WTC11 (cell line): ENCODE measurements around the gene DUS1L. TPM values are rescaled to one million over a fixed set of nuclear protein-coding genes. Genes with fewer than 3 reads are reported as not detected.

Source experiments
- ATAC-seq: fragments of 200-7000 bp; cut with Tn5 transposase; 2 replicates; pipeline ENCODE4 v1.10.0; 2021; ENCODE audit warnings: mild to moderate bottlenecking, moderate library complexity
- CTCF ChIA-PET: fragments of 300-600 bp; sonication (Branson Sonifier 250); formaldehyde crosslinking; loops from one replicate; lab custom pipeline; 2021; ENCODE audit warnings: antibody characterized with exemption; lab: Charles Lee
- POLR2A ChIA-PET: fragments of 350-600 bp; sonication (Branson Sonifier 250); formaldehyde crosslinking; loops from one replicate; lab custom pipeline; 2021; ENCODE audit warnings: antibody characterized with exemption; lab: Charles Lee
- DNase-seq: peaks from one replicate; pipeline ENCODE4 v3.0.0; 2021; ENCODE audit warnings: low spot score
- H3K27ac Mint-ChIP-seq: 2 replicates; pipeline ENCODE4 v1.8.0; 2021; ENCODE audit warnings: mixed read lengths
- H3K27me3 Mint-ChIP-seq: 2 replicates; pipeline ENCODE4 v1.8.0; 2021; ENCODE audit warnings: low read depth, mild to moderate bottlenecking, moderate library complexity, mixed read lengths
- H3K36me3 Mint-ChIP-seq: 2 replicates; pipeline ENCODE4 v1.8.0; 2021; ENCODE audit warnings: mixed read lengths
- H3K4me1 Mint-ChIP-seq: 2 replicates; pipeline ENCODE4 v1.8.0; 2022; ENCODE audit warnings: mixed read lengths
- H3K4me3 Mint-ChIP-seq: 2 replicates; pipeline ENCODE4 v1.8.0; 2021; ENCODE audit warnings: mild to moderate bottlenecking, moderate library complexity, mixed read lengths
- H3K9me3 Mint-ChIP-seq: 2 replicates; pipeline ENCODE4 v1.8.0; 2021; ENCODE audit warnings: mixed read lengths
- ATF2 ChIP-seq: sonication (generic); formaldehyde crosslinking; IDR thresholded peaks from 2 replicates; pipeline ENCODE4 v1.8.1; 2022; ENCODE audit warnings: low read depth, missing genetic modification reagents, borderline replicate concordance
- ATF3 ChIP-seq: sonication (generic); formaldehyde crosslinking; conservative IDR thresholded peaks from 2 replicates; pipeline ENCODE4 v1.8.1; 2022; ENCODE audit warnings: mild to moderate bottlenecking, missing genetic modification reagents
- CBFB ChIP-seq: sonication (generic); formaldehyde crosslinking; IDR thresholded peaks from 2 replicates; pipeline ENCODE4 v1.8.1; 2022; ENCODE audit warnings: mild to moderate bottlenecking, low read depth, missing genetic modification reagents
- CREM ChIP-seq: sonication (generic); formaldehyde crosslinking; IDR thresholded peaks from 2 replicates; pipeline ENCODE4 v1.8.1; 2022; ENCODE audit warnings: mild to moderate bottlenecking, missing genetic modification reagents, moderate library complexity
- CTCF ChIP-seq: fragments of 200-600 bp; IDR thresholded peaks from 2 replicates; pipeline ENCODE4 v1.8.0; 2022; ENCODE audit warnings: antibody characterized with exemption
- E2F4 ChIP-seq: sonication (generic); formaldehyde crosslinking; IDR thresholded peaks from 2 replicates; pipeline ENCODE4 v1.8.1; 2022; ENCODE audit warnings: low read depth, mild to moderate bottlenecking, moderate library complexity, missing genetic modification reagents, borderline replicate concordance
- E2F5 ChIP-seq: sonication (generic); formaldehyde crosslinking; IDR thresholded peaks from 2 replicates; pipeline ENCODE4 v1.8.1; 2022; ENCODE audit warnings: mild to moderate bottlenecking, moderate library complexity, missing genetic modification reagents
- ETV6 ChIP-seq: sonication (generic); formaldehyde crosslinking; IDR thresholded peaks from 2 replicates; pipeline ENCODE4 v1.8.1; 2022; ENCODE audit warnings: mild to moderate bottlenecking, missing genetic modification reagents
- GABPB1 ChIP-seq: sonication (generic); formaldehyde crosslinking; IDR thresholded peaks from 2 replicates; pipeline ENCODE4 v1.8.1; 2023; ENCODE audit warnings: mild to moderate bottlenecking, missing genetic modification reagents
- HMGA2 ChIP-seq: fragments of 250-450 bp; sonication (Bioruptor Pico); IDR thresholded peaks from 2 replicates; pipeline ENCODE4 v1.4.0; 2021; ENCODE audit warnings: mild to moderate bottlenecking, moderate library complexity
- KAT7 ChIP-seq: sonication (generic); formaldehyde crosslinking; IDR thresholded peaks from 2 replicates; pipeline ENCODE4 v1.8.1; 2023; ENCODE audit warnings: missing genetic modification reagents, mild to moderate bottlenecking, borderline replicate concordance
- MYBL2 ChIP-seq: sonication (generic); formaldehyde crosslinking; IDR thresholded peaks from 2 replicates; pipeline ENCODE4 v1.8.1; 2023; ENCODE audit warnings: mild to moderate bottlenecking, moderate library complexity, missing genetic modification reagents
- NR2C2 ChIP-seq: sonication (generic); formaldehyde crosslinking; IDR thresholded peaks from 2 replicates; pipeline ENCODE4 v1.8.0; 2022; ENCODE audit warnings: mild to moderate bottlenecking, missing genetic modification reagents
- OVOL2 ChIP-seq: fragments of 250-450 bp; sonication (Bioruptor Pico); IDR thresholded peaks from 2 replicates; pipeline ENCODE4 v1.9.0; 2021; ENCODE audit warnings: mild to moderate bottlenecking, borderline replicate concordance
- PRRX2 ChIP-seq: fragments of 250-450 bp; sonication (Bioruptor Pico); IDR thresholded peaks from 2 replicates; pipeline ENCODE4 v1.8.0; 2021; ENCODE audit warnings: mild to moderate bottlenecking
- SMAD4 ChIP-seq: sonication (generic); formaldehyde crosslinking; IDR thresholded peaks from 2 replicates; pipeline ENCODE4 v1.8.0; 2022; ENCODE audit warnings: mild to moderate bottlenecking, missing genetic modification reagents
- ZNF121 ChIP-seq: sonication (generic); formaldehyde crosslinking; IDR thresholded peaks from 2 replicates; pipeline ENCODE4 v1.8.0; 2023; ENCODE audit warnings: missing genetic modification reagents
- ZNF512 ChIP-seq: sonication (generic); formaldehyde crosslinking; IDR thresholded peaks from 2 replicates; pipeline ENCODE4 v1.8.1; 2022; ENCODE audit warnings: missing genetic modification reagents, borderline replicate concordance
- total RNA-seq: library from RNA; stranded (reverse); gene quantifications from 3 replicates; pipeline ENCODE4 v1.2.3, GENCODE V29; 2021
- TF ChIP-seq, protein P1 (sequence below): sonication (generic); formaldehyde crosslinking; IDR thresholded peaks from 2 replicates; pipeline ENCODE4 v1.8.1; 2023; ENCODE audit warnings: mild to moderate bottlenecking, missing genetic modification reagents

DUS1L gene
- total RNA-seq, 1 experiment from 2014 or later = 120 TPM

- 0 out of 2 replicates have a peak, but pooled peaks have one; percentile 8 for TF ChIP-seq ZNF121 (CRISPR knock-in tag)
- no peak for TF ChIP-seq CTCF
- CTCF ChIA-PET = interaction anchor here (0.7 to 2.8 kb wide), 4 partner anchors 51 to 134 kb away, joined by 3 to 18 read pairs (median 3); partner anchors contain the start of gene RAC3
- ATAC-seq (no peak), DNase-seq (no peak)
- H3K9me3 Mint-ChIP-seq = no peaks in the 10 kb centered on the region
- peaks cover 46% of the 10 kb centered on the region for H3K4me1 Mint-ChIP-seq
- POLR2A ChIA-PET = interaction anchor here (1.0 kb wide), 1 partner anchor 64 kb away, joined by 3 read pairs; the partner anchor contains the start of gene DCXR
- no peak overlapping the region for H3K27ac Mint-ChIP-seq
- H3K27me3 Mint-ChIP-seq = no peaks in the 10 kb centered on the region
- H3K36me3 Mint-ChIP-seq = no peaks in the 10 kb centered on the region
- no peak overlapping the region for H3K4me3 Mint-ChIP-seq
These were observed 36.4 kb upstream of the DUS1L start for GRCh38 chr17:82101767-82102679.

GRCh38 chr17:82101301-82101715 is 35.7 kb upstream of the DUS1L start:
- Mint-ChIP-seq H3K27ac (no peak overlapping the region), H3K4me3 (no peak overlapping the region)
- POLR2A ChIA-PET = interaction anchor here (1.0 kb wide), 1 partner anchor 64 kb away, joined by 3 read pairs; the partner anchor contains the start of gene DCXR
- no peak for TF ChIP-seq E2F5
- TF ChIP-seq PRRX2 (CRISPR knock-in tag) = no peak
- no peak for TF ChIP-seq KAT7
- TF ChIP-seq, all 79 proteins: peak for 0
- no peaks in the 10 kb centered on the region for H3K9me3 Mint-ChIP-seq
- peaks cover 41% of the 10 kb centered on the region for H3K4me1 Mint-ChIP-seq
- DNase-seq = no peak
- CTCF ChIA-PET = interaction anchor here (0.8 to 1.3 kb wide), 2 partner anchors 71 to 135 kb away, joined by 3 read pairs; no protein-coding TSS in a partner anchor
- H3K27me3 Mint-ChIP-seq = no peaks in the 10 kb centered on the region
- H3K36me3 Mint-ChIP-seq = no peaks in the 10 kb centered on the region
- ATAC-seq = no peak

DNA sequence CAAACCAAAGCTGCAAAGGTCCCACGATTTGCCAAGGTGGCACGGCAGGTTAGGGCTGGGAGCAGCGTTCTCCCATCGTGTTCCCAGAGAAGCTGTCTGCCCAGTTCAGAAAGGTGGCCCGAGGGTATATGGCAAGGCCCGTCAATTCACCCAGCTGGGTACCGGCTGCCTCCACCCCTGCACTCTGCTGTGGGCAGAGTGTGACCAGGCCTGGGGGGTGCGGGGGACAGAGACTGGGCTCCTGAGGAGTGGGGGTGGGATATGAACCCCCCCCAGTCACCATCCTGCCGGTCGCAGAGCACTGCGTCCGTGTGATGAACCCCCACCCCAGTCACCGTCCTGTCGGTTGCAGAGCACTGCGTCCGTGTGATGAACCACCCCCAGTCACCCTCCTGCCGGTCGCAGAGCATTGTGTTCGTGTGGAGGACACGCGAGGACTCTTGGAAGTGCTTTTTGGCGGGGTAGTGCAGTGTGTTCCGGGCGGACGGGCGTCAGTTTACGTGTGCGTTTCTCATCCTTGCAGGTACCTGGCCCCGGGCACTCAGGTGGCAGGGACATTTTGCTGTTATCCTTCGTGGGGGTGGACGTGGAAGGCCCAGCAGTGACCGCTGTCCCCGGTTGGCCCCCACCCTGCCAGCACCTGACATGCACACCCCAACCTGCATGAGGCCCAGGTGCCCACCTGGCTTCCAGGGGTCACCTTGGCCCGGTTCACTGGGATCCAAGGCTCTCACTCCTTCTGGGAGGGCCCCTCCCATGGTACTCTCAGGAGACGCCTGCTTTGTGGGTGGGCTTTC is 35.1 kb upstream of the DUS1L start:
- Mint-ChIP-seq H3K4me1 (peaks cover 39% of the 10 kb centered on the region), H3K27me3 (no peaks in the 10 kb centered on the region), H3K4me3 (peak overlapping the region; percentile 71; the same call in 1 of the 2 replicates), H3K9me3 (no peaks in the 10 kb centered on the region), H3K36me3 (peaks cover 3% of the 10 kb centered on the region), H3K27ac (no peak overlapping the region)
- ATAC-seq (no peak), DNase-seq (no peak)
- CTCF ChIA-PET = interaction anchor here (1.0 to 1.4 kb wide), 3 partner anchors 53 to 136 kb away, joined by 3 to 5 read pairs (median 4); partner anchors contain the start of gene DCXR
- POLR2A ChIA-PET = interaction anchor here (0.5 kb wide), 1 partner anchor 153 kb away, joined by 3 read pairs; no protein-coding TSS in a partner anchor
- TF ChIP-seq GABPB1 (CRISPR knock-in tag) (no peak), ATF2 (no peak), ZNF512 (CRISPR knock-in tag) (no peak), HMGA2 (CRISPR knock-in tag) (no peak), E2F4 (no peak), OVOL2 (no peak), ATF3 (CRISPR knock-in tag) (no peak), PRRX2 (CRISPR knock-in tag) (no peak), CREM (no peak), SMAD4 (CRISPR knock-in tag) (no peak), ETV6 (CRISPR knock-in tag) (no peak), CBFB (CRISPR knock-in tag) (no peak), MYBL2 (CRISPR knock-in tag) (no peak), NR2C2 (CRISPR knock-in tag) (no peak)
- TF ChIP-seq, protein P1, sequence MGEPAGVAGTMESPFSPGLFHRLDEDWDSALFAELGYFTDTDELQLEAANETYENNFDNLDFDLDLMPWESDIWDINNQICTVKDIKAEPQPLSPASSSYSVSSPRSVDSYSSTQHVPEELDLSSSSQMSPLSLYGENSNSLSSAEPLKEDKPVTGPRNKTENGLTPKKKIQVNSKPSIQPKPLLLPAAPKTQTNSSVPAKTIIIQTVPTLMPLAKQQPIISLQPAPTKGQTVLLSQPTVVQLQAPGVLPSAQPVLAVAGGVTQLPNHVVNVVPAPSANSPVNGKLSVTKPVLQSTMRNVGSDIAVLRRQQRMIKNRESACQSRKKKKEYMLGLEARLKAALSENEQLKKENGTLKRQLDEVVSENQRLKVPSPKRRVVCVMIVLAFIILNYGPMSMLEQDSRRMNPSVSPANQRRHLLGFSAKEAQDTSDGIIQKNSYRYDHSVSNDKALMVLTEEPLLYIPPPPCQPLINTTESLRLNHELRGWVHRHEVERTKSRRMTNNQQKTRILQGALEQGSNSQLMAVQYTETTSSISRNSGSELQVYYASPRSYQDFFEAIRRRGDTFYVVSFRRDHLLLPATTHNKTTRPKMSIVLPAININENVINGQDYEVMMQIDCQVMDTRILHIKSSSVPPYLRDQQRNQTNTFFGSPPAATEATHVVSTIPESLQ (CRISPR knock-in tag) = no peak
